ENCODE results near the gene VAV3.

DNA sequence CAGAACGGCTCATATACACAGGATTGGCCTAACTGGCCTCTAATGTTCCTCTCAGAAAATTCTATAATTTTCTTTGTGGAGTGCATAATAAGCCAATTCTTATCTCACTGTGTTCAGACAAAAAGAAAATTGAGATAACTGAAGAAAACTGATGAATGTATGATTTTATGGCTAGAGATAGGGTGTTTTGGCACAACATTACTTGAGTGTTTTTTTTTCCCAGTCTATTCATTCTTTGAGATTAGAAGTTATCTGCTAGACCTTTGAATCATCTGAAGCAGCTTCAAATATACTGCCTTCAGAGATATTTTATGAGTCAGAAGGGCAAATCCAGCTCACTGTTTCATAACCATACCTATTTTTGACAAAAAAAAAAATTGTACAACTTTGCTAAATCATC lies 85.6 kb downstream of the VAV3 start:
- TF ChIP-seq, protein P1, sequence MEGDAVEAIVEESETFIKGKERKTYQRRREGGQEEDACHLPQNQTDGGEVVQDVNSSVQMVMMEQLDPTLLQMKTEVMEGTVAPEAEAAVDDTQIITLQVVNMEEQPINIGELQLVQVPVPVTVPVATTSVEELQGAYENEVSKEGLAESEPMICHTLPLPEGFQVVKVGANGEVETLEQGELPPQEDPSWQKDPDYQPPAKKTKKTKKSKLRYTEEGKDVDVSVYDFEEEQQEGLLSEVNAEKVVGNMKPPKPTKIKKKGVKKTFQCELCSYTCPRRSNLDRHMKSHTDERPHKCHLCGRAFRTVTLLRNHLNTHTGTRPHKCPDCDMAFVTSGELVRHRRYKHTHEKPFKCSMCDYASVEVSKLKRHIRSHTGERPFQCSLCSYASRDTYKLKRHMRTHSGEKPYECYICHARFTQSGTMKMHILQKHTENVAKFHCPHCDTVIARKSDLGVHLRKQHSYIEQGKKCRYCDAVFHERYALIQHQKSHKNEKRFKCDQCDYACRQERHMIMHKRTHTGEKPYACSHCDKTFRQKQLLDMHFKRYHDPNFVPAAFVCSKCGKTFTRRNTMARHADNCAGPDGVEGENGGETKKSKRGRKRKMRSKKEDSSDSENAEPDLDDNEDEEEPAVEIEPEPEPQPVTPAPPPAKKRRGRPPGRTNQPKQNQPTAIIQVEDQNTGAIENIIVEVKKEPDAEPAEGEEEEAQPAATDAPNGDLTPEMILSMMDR (IDR thresholded peaks at IDR 0.05), result no peak
- no peak for TF ChIP-seq POLR2A (IDR thresholded peaks at IDR 0.05)

Measured in adrenal gland (tissue), 5 donors.